Upper lobe of left lung (tissue), 6 donors: ENCODE data around the gene ADCY7. TPM values are rescaled to one million over a fixed set of nuclear protein-coding genes. Genes with fewer than 3 reads are reported as not detected.

Experiments used
- ATAC-seq, 2 donors: fragments of 200-7000 bp; cut with Tn5 transposase; one replicate each; pipeline ENCODE4 v1.9.1; 2022; ENCODE audit warnings: mild to moderate bottlenecking in 2 of 2, moderate library complexity in 2 of 2; ENCODE audit not compliant: low FRiP score in 2 of 2
- DNase-seq, 2 donors: peaks; one replicate each; pipeline ENCODE4 v3.0.0-alpha.2; 2019 to 2020
- H3K27ac ChIP-seq, 4 donors: fragments of 200-600 bp; sonication (generic); one replicate each; pipeline ENCODE4 v1.5.1; 2016 to 2019
- H3K27me3 ChIP-seq, 4 donors: fragments of 200-600 bp; sonication (generic); one replicate each; pipeline ENCODE4 v1.5.1; 2017 to 2019
- H3K36me3 ChIP-seq, 4 donors: fragments of 200-600 bp; sonication (generic); one replicate each; pipeline ENCODE4 v1.5.1; 2016 to 2019
- H3K4me1 ChIP-seq, 4 donors: fragments of 200-600 bp; sonication (generic); one replicate each; pipeline ENCODE4 v1.5.1; 2018 to 2019
- H3K4me3 ChIP-seq, 4 donors: fragments of 200-600 bp; sonication (generic); one replicate each; pipeline ENCODE4 v1.5.1; 2017 to 2019; ENCODE audit warnings: mild to moderate bottlenecking in 2 of 4, moderate library complexity in 1 of 4
- H3K9me3 ChIP-seq, 4 donors: fragments of 200-600 bp; sonication (generic); one replicate each; pipeline ENCODE4 v1.5.1; 2018 to 2019
- EP300 ChIP-seq, 4 donors: sonication (generic); formaldehyde crosslinking; IDR thresholded peaks; one replicate each; pipeline ENCODE4 v1.5.1; 2017; ENCODE audit warnings: antibody characterized with exemption in 4 of 4, control low read depth in 2 of 4
- POLR2A ChIP-seq, 4 donors: fragments of 450-650 bp; IDR thresholded peaks; one replicate each; pipeline ENCODE4 v1.5.1; 2016 to 2017; ENCODE audit warnings: antibody characterized with exemption in 4 of 4, mild to moderate bottlenecking in 2 of 4
- POLR2AphosphoS5 ChIP-seq, 2 donors: sonication (generic); formaldehyde crosslinking; IDR thresholded peaks; one replicate each; pipeline ENCODE4 v1.5.1; 2017; ENCODE audit warnings: antibody characterized with exemption in 2 of 2
- WGBS, 2 donors: methylation state at CpG; one replicate each; pipeline ENCODE4 v1.1.5; 2017 to 2018; 5-methylcytosine and 5-hydroxymethylcytosine counted together
- total RNA-seq, 6 donors: library from RNA; depleted of rRNA in 4 of 6; stranded (reverse); fragments of >200 nt in 4 of 6; gene quantifications; one replicate each; pipeline versions ENCODE4 v1.1.0 to v1.2.1, GENCODE V29; 2016 to 2021
- TF ChIP-seq, protein P1 (sequence below), 6 experiments: fragments of 450-650 bp in 4 of 6; fragments of 200-600 bp in 2 of 6; sonication (generic) in 2 of 6; IDR thresholded peaks; one replicate each; pipeline ENCODE4 v1.5.1; 2016 to 2019; ENCODE audit warnings: antibody characterized with exemption in 6 of 6
- donor health status: DM: no; HTN: no; CAD: no; lungs with moderate emphysema.
- donor health status: DM: no; HTN: yes; CAD: no; lungs with severe emphysema.

ADCY7 gene
- 100 to 1,000 TPM in 3 of 6 donors, 10 to 100 TPM in 3; 46.9 to 177 (median 101) TPM for total RNA-seq

DNA sequence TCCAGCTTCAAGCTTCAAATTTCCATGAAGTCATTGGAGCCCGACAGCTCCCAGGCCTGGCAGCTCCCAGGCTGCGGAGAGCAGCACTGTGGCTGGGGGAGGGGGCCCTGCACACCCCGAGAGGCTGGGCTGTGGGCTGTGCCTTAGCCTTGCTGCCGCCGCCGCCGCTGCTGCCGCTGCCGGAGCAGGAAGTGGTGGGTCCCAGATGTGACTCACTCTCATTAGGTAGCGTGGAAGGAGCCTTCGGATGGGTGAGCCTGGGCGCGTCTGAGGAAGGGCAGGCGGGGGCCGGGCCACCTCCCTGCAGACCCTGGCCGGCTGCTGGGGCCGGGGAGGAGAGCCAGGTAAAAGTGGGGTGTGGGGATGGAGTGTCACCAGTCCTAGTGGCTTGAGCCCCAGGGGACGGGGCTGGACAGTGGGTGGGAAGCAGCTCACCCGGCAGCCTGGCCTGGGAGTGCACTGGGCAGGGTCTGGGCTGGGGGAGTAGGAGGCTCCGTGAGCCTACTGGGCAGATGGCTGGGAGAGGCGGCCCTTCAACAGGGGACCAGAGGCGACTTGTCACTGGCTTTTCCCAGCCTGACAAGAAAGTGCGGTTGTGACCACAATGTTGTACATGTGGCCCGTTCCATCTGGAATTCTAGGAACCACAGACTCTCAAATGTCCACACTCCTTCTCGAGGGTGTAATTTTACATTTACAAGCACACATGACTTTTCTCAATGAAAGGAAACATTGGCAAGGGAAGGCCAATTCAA lies at the start of gene ADCY7:
Gene ADCY7 (plus strand): TSS at position 215 of the 755 bp plus-strand sequence. CDS start 21,629 bp downstream, outside the sequence.
- peaks cover 19 to 59% (median 42%) of the 10 kb centered on the region in 4 donors for H3K4me1 ChIP-seq
- peak; percentile 79 to 93 for ATAC-seq
- peak within 1 kb of the TSS; percentile 54 to 86 (median 78) for H3K27ac ChIP-seq

GRCh38 chr16:50219402-50219975 lies 46.9 kb upstream of the ADCY7 start:
- 95 to 99% methylated on average over 4 of the region's 4 CpGs for WGBS, 2 donors
- peaks cover 3 to 66% (median 28%) of the 10 kb centered on the region in 4 donors for H3K36me3 ChIP-seq
- TF ChIP-seq, protein P1, sequence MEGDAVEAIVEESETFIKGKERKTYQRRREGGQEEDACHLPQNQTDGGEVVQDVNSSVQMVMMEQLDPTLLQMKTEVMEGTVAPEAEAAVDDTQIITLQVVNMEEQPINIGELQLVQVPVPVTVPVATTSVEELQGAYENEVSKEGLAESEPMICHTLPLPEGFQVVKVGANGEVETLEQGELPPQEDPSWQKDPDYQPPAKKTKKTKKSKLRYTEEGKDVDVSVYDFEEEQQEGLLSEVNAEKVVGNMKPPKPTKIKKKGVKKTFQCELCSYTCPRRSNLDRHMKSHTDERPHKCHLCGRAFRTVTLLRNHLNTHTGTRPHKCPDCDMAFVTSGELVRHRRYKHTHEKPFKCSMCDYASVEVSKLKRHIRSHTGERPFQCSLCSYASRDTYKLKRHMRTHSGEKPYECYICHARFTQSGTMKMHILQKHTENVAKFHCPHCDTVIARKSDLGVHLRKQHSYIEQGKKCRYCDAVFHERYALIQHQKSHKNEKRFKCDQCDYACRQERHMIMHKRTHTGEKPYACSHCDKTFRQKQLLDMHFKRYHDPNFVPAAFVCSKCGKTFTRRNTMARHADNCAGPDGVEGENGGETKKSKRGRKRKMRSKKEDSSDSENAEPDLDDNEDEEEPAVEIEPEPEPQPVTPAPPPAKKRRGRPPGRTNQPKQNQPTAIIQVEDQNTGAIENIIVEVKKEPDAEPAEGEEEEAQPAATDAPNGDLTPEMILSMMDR (IDR thresholded peaks at IDR 0.05): no peak
- TF ChIP-seq POLR2AphosphoS5 (IDR thresholded peaks at IDR 0.05) (no peak), EP300 (IDR thresholded peaks at IDR 0.05) (no peak), POLR2A (IDR thresholded peaks at IDR 0.05) (no peak)
- H3K9me3 ChIP-seq: no peaks in the 10 kb centered on the region
- H3K27me3 ChIP-seq: no peaks in the 10 kb centered on the region
- DNase-seq: no peak
- no peak for ATAC-seq
- no peaks in the 10 kb centered on the region for H3K4me1 ChIP-seq
- no peak overlapping the region for H3K4me3 ChIP-seq
- no peak overlapping the region for H3K27ac ChIP-seq

More for the DNA sequence above, at the start of gene ADCY7:
- H3K27me3 ChIP-seq: no peaks in the 10 kb centered on the region
- peak within 1 kb of the TSS in 3 of 4 donors; percentile 37 to 55 (median 43) for H3K4me3 ChIP-seq
- H3K36me3 ChIP-seq: no peaks in the 10 kb centered on the region
- peak; percentile 88 to 93 for DNase-seq
- WGBS, 2 donors: 16 to 33% methylated on average over 13 to 25 of the region's 25 CpGs
- H3K9me3 ChIP-seq: no peaks in the 10 kb centered on the region
- TF ChIP-seq POLR2A (IDR thresholded peaks at IDR 0.05): peak in 1 of 4 donors; percentile 53
- TF ChIP-seq, protein P1 (IDR thresholded peaks at IDR 0.05): no peak
- TF ChIP-seq POLR2AphosphoS5 (IDR thresholded peaks at IDR 0.05): peak in 1 of 2 donors; percentile 66

DNA sequence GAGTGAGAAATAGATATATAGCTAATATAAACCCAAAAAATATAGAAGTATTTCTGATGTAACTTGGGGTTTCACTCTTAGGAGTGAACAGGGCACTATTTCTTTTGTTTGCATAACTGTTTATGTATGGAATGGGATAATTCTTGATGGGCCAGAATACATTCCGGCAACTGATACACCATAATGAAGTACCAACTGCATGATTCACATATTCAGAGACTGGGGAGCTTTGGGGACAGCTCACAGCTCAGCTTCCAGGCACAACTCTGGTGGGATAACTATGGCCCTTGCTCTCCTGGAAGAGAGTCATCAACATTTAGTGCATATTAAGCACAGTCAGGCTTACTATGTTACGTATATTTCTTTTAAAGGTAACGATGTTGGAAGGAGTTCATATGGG lies 42.1 kb upstream of the ADCY7 start:
- DNase-seq (no peak), ATAC-seq (no peak)
- Histone ChIP-seq H3K27me3 (no peaks in the 10 kb centered on the region), H3K4me3 (no peak overlapping the region), H3K4me1 (no peaks in the 10 kb centered on the region), H3K27ac (no peak overlapping the region), H3K9me3 (no peaks in the 10 kb centered on the region), H3K36me3 (peaks cover 0 to 72% (median 30%) of the 10 kb centered on the region in 4 donors)
- 90 to 92% methylated on average over 3 of the region's 3 CpGs for WGBS, 2 donors
- no peak for TF ChIP-seq POLR2A (IDR thresholded peaks at IDR 0.05)
- TF ChIP-seq, protein P1 (IDR thresholded peaks at IDR 0.05): no peak
- TF ChIP-seq EP300 (IDR thresholded peaks at IDR 0.05): no peak
- no peak for TF ChIP-seq POLR2AphosphoS5 (IDR thresholded peaks at IDR 0.05)

DNA sequence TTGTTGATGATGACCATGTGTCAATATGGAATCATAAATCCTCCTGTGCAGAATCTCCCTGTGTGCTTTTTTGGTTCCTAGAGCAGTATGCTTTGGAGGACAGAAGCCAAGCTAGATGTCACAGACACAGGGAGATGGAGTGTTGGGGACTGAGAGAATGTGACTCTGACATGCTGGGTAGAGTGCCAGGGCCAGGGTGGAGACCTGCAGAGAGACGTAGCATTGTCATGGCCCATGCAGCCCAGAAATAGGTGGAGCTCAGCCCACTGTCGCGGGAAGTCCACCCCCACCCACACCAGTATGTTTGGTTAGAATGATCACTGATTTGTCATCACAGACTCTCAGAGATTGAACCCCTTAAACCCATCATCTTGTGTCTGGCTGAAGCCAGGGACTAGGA lies 39.2 kb upstream of the ADCY7 start:
- ATAC-seq: no peak
- WGBS, 2 donors: 84 to 87% methylated on average over 3 of the region's 3 CpGs
- Histone ChIP-seq H3K4me1 (no peaks in the 10 kb centered on the region), H3K27ac (no peak overlapping the region), H3K4me3 (no peak overlapping the region), H3K36me3 (peaks cover 0 to 67% (median 27%) of the 10 kb centered on the region in 4 donors), H3K9me3 (no peaks in the 10 kb centered on the region), H3K27me3 (no peaks in the 10 kb centered on the region)
- DNase-seq: no peak
- TF ChIP-seq EP300 (IDR thresholded peaks at IDR 0.05) (no peak), POLR2AphosphoS5 (IDR thresholded peaks at IDR 0.05) (no peak), POLR2A (IDR thresholded peaks at IDR 0.05) (no peak)
- TF ChIP-seq, protein P1 (IDR thresholded peaks at IDR 0.05): no peak
